Transverse colon (tissue), 3 donors: ENCODE data around the gene DNAI7.

Experiments used
- CTCF ChIP-seq, 5 experiments: fragments of 200-600 bp in 3 of 5; fragments of 450-650 bp in 2 of 5; sonication (generic) in 3 of 5; IDR thresholded peaks; 1 replicate in 2 of 5; 2 replicates in 3 of 5; pipeline ENCODE4 v1.5.1; 2016 to 2017; ENCODE audit warnings: antibody characterized with exemption in 5 of 5, inconsistent platforms in 3 of 5, mild to moderate bottlenecking in 2 of 5, moderate library complexity in 1 of 5
- POLR2A ChIP-seq: fragments of 450-650 bp; IDR thresholded peaks from one replicate; pipeline ENCODE4 v1.6.1; 2016; ENCODE audit warnings: antibody characterized with exemption, mild to moderate bottlenecking, moderate library complexity

- peak in 2 of 5 experiments; percentile 35 to 49 for TF ChIP-seq CTCF (IDR thresholded peaks at IDR 0.05)
- peak; percentile 86 for TF ChIP-seq POLR2A
These were observed at the start of gene DNAI7, which contains the start of gene ETFRF1 for GRCh38 chr12:25195056-25195971.
